A549 (cell line): ENCODE measurements around the gene RFLNA.

Experiments used
- CTCF ChIP-seq: fragments of >200 bp; sonication (Bioruptor Twin); formaldehyde crosslinking; IDR thresholded peaks from 3 replicates; pipeline ENCODE4 v1.5.1; 2016
- EP300 ChIP-seq, 2 experiments: fragments of >200 bp; sonication (Bioruptor Twin); formaldehyde crosslinking; IDR thresholded peaks; 2 replicates in 1 of 2; 3 replicates in 1 of 2; pipeline ENCODE4 v1.6.1; 2016 to 2017
- ESRRA ChIP-seq: fragments of 150-350 bp; IDR thresholded peaks from 2 replicates; pipeline ENCODE4 v1.6.1; 2014; ENCODE audit warnings: mild to moderate bottlenecking, low read length, borderline replicate concordance
- RCOR1 ChIP-seq: fragments of 150-350 bp; IDR thresholded peaks from 2 replicates; pipeline ENCODE4 v1.6.1; 2014; ENCODE audit warnings: antibody characterized with exemption, low read length, low read depth

- no peak for TF ChIP-seq CTCF
- TF ChIP-seq EP300 (IDR thresholded peaks at IDR 0.05) = no peak
- TF ChIP-seq ESRRA = no peak
- TF ChIP-seq RCOR1 = no peak
Observed at GRCh38 chr12:124293286-124294003, 1.4 kb upstream of the RFLNA start.
